ENCODE results near the gene NAP1L1.

The NAP1L1 gene

DNA sequence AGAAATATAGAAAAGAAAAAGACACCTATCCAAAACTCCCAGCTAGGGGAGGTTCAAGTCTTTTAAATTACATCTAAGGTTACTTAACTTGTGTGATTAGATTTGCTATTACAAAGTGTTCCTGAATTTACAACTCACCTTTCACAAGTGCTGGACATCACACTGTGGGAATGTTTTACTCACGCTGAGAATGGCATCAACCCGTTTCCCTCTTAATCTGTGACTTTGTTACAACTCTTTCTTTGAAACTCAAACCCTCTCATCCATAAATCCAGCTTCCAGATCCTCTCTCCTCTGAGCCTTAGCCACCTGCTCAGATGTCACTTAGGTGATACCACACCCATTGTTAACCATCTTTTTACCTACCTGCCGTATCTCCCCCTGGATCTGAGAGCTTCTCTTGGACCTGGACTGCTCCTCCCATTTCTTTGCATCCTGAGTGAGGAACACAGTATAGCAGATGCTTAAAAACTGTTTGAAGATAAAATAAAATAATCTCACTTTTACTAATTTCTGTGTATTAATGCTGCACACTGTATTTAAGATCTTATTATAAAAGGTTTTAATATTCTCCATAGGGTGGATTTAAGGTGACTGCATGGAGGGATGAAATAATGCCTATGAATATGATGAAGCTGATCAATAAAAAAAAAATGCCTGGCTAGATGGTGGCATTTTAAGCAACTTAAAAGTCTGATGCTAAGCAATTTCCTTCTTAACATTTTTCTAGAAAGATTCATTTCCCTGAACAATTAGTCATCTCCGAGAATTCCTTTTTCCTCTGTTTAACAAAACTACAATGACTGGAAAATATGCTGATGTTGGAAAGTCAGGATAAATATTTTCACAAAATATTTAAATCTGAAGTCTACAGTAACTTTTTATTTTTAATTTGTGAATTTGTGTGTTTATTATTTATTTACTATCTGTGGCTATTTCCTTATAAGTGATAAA, 39.1 kb upstream of the NAP1L1 start:
- Histone ChIP-seq H3K9ac (ENCODE audit: low read length) (no peak overlapping the region), H4K20me1 (ENCODE audit: insufficient read depth, low read length) (no peaks in the 10 kb centered on the region), H2AFZ (ENCODE audit: low read length) (no peak overlapping the region), H3K36me3 (replicated peaks; ENCODE audit: insufficient read depth, low read length) (no peaks in the 10 kb centered on the region), H3K9me3 (replicated peaks; ENCODE audit: insufficient read depth, low read length) (no peaks in the 10 kb centered on the region), H3K27me3 (replicated peaks; ENCODE audit: insufficient read depth, low read length) (no peaks in the 10 kb centered on the region), H3K27ac (ENCODE audit: low read length) (no peak overlapping the region), H3K4me3 (ENCODE audit: low read length) (no peak overlapping the region), H3K4me1 (ENCODE audit: low read length) (no peaks in the 10 kb centered on the region), H3K9me2 (replicated peaks; ENCODE audit: insufficient read depth, low read length) (no peaks in the 10 kb centered on the region), H3F3A (ENCODE audit: insufficient read depth, low read length) (no peaks in the 10 kb centered on the region), H3K79me2 (ENCODE audit: low read length) (no peaks in the 10 kb centered on the region), H3K4me2 (ENCODE audit: low read depth, low read length) (no peak overlapping the region)
- TF ChIP-seq, protein P1, sequence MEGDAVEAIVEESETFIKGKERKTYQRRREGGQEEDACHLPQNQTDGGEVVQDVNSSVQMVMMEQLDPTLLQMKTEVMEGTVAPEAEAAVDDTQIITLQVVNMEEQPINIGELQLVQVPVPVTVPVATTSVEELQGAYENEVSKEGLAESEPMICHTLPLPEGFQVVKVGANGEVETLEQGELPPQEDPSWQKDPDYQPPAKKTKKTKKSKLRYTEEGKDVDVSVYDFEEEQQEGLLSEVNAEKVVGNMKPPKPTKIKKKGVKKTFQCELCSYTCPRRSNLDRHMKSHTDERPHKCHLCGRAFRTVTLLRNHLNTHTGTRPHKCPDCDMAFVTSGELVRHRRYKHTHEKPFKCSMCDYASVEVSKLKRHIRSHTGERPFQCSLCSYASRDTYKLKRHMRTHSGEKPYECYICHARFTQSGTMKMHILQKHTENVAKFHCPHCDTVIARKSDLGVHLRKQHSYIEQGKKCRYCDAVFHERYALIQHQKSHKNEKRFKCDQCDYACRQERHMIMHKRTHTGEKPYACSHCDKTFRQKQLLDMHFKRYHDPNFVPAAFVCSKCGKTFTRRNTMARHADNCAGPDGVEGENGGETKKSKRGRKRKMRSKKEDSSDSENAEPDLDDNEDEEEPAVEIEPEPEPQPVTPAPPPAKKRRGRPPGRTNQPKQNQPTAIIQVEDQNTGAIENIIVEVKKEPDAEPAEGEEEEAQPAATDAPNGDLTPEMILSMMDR (IDR thresholded peaks at IDR 0.05; ENCODE audit: low read length), result no peak
- TF ChIP-seq EZH2 (optimal IDR thresholded peaks at IDR 0.05; ENCODE audit: low read depth, low read length), result no peak
- no peak for TF ChIP-seq EZH2phosphoT487 (IDR thresholded peaks at IDR 0.05; ENCODE audit: low read length)
- no peak for DNase-seq

DNA sequence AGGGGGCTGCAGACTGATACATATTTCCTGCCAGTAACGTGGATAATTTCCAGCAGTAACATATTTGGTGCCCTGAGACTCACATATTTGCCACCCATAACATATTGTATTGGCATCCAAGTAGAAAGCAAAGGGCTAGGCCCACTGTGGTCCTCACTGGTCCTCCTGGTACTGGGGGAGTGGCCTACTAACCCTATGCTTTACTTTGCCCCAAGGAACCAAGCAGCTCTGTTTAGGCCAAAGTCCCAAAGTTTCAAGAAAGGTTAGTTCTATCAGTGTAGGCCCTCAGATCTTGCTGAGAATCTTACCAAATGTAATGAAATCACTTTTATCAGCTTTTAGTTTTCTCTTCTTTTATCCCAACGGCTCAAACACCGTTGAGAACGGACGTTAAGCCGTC, 35.4 kb upstream of the NAP1L1 start:
- no peak overlapping the region for H3K27ac ChIP-seq (ENCODE audit: low read length)
- H3K36me3 ChIP-seq (replicated peaks; ENCODE audit: insufficient read depth, low read length), result no peaks in the 10 kb centered on the region
- no peaks in the 10 kb centered on the region for H3K27me3 ChIP-seq (replicated peaks; ENCODE audit: insufficient read depth, low read length)
- no peaks in the 10 kb centered on the region for H3K79me2 ChIP-seq (ENCODE audit: low read length)
- H3K9ac ChIP-seq (ENCODE audit: low read length), result no peak overlapping the region
- TF ChIP-seq EZH2phosphoT487 (IDR thresholded peaks at IDR 0.05; ENCODE audit: low read length), result no peak
- H3K4me1 ChIP-seq (ENCODE audit: low read length), result no peaks in the 10 kb centered on the region
- no peak overlapping the region for H3K4me2 ChIP-seq (ENCODE audit: low read depth, low read length)
- H3K4me3 ChIP-seq (ENCODE audit: low read length), result no peak overlapping the region
- no peaks in the 10 kb centered on the region for H3K9me3 ChIP-seq (replicated peaks; ENCODE audit: insufficient read depth, low read length)
- H4K20me1 ChIP-seq (ENCODE audit: insufficient read depth, low read length), result no peaks in the 10 kb centered on the region
- no peak overlapping the region for H2AFZ ChIP-seq (ENCODE audit: low read length)
- no peak for DNase-seq
- H3K9me2 ChIP-seq (replicated peaks; ENCODE audit: insufficient read depth, low read length), result no peaks in the 10 kb centered on the region
- no peaks in the 10 kb centered on the region for H3F3A ChIP-seq (ENCODE audit: insufficient read depth, low read length)

DNA sequence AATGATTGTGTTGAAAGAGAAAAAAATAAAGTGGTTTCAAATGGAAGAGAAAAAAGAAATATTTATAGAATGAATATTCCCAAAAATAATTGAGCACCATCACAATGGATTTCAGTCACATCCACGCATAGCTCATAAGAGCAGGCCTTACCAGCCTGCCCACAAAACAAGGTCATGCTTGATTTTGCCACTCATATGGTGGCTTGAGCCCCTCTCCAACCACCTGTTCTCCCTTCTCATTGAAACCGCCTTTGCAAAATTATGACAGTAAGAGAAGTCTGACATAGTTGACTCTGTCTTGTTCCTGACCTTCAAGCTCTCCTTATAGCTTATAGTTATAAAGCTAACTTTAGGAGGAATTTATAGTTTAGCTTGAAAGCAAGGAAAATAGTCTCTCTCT, 33.3 kb upstream of the NAP1L1 start:
- Histone ChIP-seq H3K9me2 (replicated peaks; ENCODE audit: insufficient read depth, low read length) (no peaks in the 10 kb centered on the region), H4K20me1 (ENCODE audit: insufficient read depth, low read length) (no peaks in the 10 kb centered on the region), H3K4me1 (ENCODE audit: low read length) (no peaks in the 10 kb centered on the region), H3K27ac (ENCODE audit: low read length) (no peak overlapping the region), H3K9me3 (replicated peaks; ENCODE audit: insufficient read depth, low read length) (no peaks in the 10 kb centered on the region), H3K27me3 (replicated peaks; ENCODE audit: insufficient read depth, low read length) (no peaks in the 10 kb centered on the region), H3F3A (ENCODE audit: insufficient read depth, low read length) (no peaks in the 10 kb centered on the region), H3K4me3 (ENCODE audit: low read length) (no peak overlapping the region), H3K36me3 (replicated peaks; ENCODE audit: insufficient read depth, low read length) (no peaks in the 10 kb centered on the region), H3K9ac (ENCODE audit: low read length) (no peak overlapping the region), H2AFZ (ENCODE audit: low read length) (no peak overlapping the region), H3K79me2 (ENCODE audit: low read length) (no peaks in the 10 kb centered on the region), H3K4me2 (ENCODE audit: low read depth, low read length) (no peak overlapping the region)
- DNase-seq, result no peak
- no peak for TF ChIP-seq EZH2 (optimal IDR thresholded peaks at IDR 0.05; ENCODE audit: low read depth, low read length)
- TF ChIP-seq, protein P1 (IDR thresholded peaks at IDR 0.05; ENCODE audit: low read length), result no peak
- no peak for TF ChIP-seq EZH2phosphoT487 (IDR thresholded peaks at IDR 0.05; ENCODE audit: low read length)
